Stimulated activated CD8-positive, alpha-beta memory T cell treated with anti-CD3 and anti-CD28 coated beads, Interleukin-12 subunit alpha, Interleukin-12 subunit beta, amount 100 ng/mL, for 24 hours (primary cell): Measurements from ENCODE around the gene LIPC.

Experiments
- DNase-seq: peaks from one replicate; pipeline ENCODE4 v3.0.0-alpha.2; 2020; ENCODE audit errors: extremely low read depth

The LIPC gene

DNA sequence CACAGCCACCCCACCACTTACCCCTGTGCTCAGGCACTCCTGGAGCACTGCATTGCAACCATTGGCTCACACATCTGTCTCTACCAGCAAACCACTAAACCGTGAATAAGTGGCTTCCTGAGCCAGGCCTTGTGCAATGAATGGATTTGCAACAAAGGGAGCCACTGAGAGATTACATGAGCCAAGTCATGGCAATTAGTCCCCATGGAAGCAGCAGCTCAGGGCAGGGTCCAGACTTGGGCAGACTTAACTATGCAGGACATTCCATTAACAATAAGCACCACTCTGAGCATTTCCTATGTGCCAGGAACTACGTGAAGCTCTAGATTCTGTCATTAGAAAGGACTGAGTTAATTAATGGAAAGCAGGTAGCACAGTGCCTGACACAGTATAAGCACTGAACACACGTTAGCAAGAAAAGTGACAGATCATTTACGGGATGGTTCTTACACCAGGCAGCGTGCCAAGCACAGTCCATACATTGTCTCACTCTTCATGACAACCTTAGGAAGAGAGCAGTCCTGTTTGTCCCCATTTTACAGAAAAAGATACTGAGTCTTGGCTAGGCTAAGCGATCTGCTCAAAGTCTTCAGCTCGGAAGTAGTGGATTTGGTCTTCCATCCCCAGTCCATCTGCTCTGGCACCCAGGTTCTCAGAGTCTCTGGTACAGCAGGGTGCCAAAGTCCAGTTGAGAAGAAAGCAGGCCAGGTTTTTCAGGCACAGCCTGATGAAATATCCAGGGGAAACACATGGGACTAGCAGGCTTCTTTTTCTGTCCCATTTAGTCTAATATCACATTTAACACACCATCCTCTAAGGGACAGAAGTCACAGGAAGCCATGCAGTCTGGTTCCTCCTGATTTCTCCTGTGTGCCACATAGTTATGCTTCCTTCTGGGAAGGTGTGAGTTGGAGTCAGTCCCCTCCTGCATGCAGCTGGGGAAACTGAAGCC, 44.1 kb downstream of the LIPC start:
- DNase-seq, result no peak

DNA sequence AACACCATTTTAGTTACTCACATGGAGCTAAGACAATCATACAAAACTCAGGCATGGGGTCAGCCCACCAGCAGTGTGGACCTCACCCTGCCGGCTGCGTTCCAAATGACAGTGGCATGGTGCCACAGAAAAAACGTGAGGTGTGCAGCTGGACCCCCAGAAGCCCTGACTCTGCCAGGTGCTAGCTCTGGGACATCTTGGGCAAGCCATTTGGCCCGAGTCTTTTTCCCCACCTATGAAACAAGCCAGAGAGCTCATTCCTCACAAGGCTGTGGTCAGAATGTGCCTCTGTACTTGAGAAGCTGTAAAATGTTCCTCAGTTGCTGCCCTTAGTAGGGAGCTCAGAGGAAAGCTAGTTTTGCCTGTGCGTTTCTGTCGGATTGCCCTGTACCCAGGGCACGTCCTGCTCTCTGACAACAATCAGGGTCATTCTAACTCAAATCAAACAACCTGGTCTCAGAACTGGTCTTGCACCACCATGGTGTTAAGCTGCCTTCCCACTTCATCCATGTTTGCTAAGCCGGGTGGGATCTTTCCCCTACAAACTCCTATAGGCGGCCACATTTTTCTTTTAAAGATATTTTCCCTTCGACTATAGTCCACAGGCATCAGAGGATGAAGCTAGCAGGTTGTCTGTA, 44.9 kb downstream of the LIPC start:
- DNase-seq, result no peak

- DNase-seq, result no peak
These were observed 45.4 kb downstream of the LIPC start for GRCh38 chr15:58477170-58477569.

- DNase-seq, result no peak
These were observed 46.2 kb downstream of the LIPC start for GRCh38 chr15:58478035-58478434.

DNA sequence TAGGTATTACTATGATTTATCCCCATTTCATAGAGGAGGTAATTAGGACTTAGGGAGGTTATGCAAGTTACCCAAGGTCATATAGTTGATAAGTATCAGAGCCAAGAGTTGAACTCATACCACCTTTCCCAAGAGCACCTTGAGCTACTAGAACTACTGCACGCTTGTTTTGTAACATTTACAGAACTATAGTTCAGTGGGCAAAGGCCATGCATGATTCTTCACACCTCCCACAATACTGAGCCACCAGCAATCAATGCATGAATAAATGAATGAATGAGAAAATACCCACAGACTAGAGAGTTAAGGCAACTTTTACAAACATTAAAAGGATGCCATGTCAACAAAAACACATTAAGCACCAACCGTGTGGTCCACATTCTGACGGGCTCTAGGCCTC, 46.8 kb downstream of the LIPC start:
- no peak for DNase-seq

DNA sequence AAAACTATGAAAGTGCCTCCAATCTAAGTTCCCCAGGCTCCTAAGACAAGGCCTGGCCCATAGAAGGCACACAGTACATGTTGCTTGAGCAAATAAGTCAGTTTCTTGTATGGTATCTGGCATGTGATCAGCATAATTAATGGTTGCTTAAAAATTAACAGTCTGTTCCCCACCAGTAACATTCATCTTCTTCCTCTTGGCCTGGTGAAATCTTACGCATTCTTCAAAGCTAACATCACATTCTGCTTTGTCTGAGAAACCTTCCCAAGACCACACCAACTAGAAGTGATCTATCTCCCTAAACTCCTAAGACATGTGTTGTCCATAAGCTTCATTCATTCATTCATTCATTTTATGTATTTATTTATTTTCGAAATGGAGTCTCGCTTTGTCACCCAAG, 48.1 kb downstream of the LIPC start:
- no peak for DNase-seq

GRCh38 chr15:58483376-58483775, 51.6 kb downstream of the LIPC start:
- no peak for DNase-seq

DNA sequence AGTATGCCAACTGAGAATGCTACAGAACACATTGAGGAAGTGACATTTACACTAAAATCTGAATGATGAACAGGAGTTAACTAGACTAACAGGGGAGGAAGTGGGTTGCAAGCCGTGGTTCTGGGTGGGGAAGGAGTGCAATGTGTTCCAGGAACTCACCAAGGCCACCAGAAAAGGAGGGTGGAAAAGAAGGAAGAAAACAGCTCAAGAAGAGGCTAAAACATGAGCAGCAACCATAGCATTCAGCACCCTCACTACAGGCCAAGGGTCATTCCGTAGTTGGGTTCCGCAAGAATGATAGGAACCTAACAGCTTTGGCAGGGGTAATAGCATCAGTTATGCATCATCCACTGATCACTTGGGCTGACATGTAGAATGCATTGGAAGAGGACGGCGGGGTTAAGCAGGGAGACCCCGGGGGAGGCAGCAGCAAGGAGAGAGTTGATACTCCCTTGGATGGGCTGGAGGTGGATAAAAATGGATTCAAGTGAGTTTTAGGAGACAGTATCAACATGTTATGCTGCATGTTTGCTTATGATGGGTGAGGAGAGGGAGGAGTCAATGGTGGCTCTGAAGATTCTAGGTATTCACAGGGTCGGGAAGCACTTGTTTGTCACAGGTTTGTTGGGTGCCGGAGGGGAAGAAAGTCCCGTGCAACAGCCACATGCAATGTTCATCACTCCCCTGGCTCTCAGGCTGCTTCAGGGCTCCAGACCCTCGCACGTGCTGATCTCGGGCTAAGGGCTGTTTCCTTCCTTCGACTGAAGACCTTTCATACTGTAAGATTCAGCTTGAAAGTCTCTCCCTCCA, 53.2 kb downstream of the LIPC start:
- DNase-seq, result no peak

DNA sequence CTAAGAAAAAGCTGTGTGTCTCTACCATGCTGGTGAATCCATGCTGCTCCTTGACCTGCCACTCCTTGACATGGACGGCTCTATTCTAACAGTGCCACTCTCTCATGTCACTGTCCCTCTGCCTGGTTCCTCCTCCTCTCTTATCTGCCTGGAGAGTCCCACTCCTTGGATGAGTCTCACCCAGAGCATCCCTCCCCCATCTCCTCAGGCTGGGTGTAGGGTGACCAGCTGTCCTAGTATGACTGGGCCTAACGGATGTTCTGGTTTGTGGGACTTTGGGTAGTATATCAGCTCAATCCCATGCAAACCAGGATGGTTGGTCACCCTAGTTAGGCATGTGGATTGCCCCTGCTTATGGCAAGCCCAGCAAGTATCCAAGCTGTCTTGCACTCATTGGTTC, 54.3 kb downstream of the LIPC start:
- DNase-seq, result no peak

DNA sequence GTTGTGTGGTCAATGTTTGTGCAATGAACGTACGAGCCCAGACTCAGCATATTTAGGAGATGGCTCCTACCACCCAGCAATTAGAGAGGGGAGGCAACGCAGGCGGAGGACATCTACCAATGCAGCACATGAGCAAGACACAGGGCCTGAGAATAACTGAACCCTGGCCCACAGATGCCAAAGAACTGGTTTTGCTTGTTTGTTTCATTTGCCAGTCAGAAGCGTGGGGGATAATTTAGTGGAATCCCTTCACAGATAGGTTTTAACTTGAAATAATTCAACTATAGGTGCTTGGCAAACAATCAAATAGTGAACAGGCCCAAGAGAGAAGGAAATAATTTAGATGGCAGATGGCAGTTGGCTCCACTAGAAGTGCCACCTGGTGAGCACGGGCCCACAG, 54.8 kb downstream of the LIPC start:
- no peak for DNase-seq

- DNase-seq, result no peak
These were observed 55.4 kb downstream of the LIPC start for GRCh38 chr15:58487041-58487723.

GRCh38 chr15:58487724-58488120, 55.9 kb downstream of the LIPC start:
- no peak for DNase-seq

DNA sequence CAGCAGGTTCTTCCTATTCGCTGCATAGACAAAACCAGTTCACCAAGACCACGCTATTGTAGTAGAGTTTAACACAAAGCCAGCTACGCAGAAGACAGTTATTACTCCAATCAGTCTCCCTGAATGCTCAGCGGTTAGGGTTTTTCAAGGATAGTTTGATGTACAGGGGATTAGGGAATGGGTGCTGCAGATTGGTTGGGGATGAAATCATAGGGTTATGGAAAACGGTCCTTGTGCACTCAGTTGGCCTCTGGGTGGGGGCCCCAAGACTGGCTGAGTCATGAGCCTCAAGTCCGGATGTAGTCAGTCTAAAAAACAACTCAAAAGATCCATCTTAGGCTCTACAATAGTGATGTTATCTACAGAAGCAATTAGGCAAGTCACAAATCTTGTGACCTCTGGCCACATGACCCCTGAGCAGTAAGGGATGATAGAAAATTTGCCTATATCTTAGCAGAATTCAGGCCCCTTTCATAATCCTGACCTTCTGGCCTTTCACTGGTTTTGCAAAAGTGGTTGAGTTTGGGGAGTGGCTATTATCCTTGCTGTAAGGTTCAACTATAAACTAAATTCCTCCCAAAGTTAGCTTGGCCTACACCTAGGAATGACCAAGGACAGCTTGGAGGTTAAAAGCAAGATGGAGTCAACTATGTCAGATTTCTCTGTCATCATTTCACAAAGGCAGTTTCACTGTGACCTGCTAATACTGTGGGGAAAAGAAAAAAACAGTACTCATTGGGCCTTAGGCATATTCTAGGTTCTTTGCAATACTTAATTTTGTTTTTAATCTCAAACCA, 57.7 kb downstream of the LIPC start:
- no peak for DNase-seq

DNA sequence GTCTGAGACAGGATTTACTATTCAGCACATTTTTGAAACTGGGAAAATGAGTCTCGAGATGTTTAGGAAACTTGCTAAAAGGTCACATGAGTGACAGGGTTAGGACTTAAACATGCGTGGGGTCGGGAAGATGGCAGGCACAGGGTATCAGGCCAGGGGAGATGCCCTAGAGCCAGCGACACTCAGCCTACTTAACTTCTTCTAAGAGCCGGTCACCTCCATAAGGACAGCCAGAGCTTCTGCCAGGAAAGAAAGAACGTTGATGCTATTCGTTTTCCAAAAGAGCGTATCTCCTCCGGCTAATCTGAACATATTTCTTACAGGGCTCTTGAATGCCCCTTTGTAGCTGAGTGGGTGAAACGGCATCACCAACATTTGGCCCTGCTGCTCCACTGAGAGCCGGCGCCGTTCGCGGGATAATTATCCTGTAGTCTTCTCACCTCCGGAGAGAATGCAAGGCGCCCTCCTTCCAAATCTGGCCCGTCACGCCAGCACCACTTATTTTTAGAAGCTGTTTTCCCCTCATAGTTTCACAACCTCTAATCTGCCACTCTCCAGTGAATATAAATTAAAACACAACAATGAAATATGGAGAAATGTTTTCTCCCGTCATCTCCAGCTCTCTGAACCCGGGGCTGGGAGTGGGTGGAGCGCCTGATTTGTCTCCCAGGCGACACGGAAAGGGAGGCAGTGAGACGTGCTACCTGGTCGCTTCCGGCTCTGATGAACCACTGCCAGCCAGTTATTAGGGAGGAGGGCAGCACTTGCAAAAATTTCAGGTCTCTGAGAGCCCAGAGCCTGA, 58.5 kb downstream of the LIPC start:
- DNase-seq, result no peak

- DNase-seq, result no peak
These were observed 59.2 kb downstream of the LIPC start for GRCh38 chr15:58490888-58491473.

- DNase-seq, result no peak
These were observed 59.9 kb downstream of the LIPC start for GRCh38 chr15:58491499-58492202.

GRCh38 chr15:58492661-58493397, 61.0 kb downstream of the LIPC start:
- DNase-seq, result no peak

DNA sequence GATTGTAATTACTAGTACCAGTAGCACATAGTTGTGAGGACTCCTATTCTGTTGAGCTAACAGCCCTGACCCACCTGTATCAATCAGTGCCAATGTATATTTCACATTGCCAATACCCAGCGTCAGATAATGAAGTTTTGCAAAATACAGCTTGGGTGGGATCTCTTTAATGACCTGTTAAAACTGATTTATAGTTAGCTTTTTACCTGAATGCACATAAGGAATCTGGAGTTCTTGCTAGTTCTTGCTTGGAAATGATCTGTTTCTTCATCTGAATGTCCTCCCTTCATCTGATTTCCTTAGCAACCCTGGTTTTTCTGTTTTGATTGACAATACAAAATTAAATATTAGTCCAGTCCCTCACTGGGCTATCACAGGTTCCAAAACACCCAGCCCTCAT, 62.8 kb downstream of the LIPC start:
- DNase-seq, result no peak
